RPMI8226 (cell line): ENCODE measurements around the gene PRIMPOL.
A peak's percentile ranks its signal among the peaks of the same experiment; 100 is the strongest.
"Not testable (repeated sequence)": the region's sequence is repeated elsewhere in the genome, so short reads cannot be mapped to it uniquely, and the experiment has no call there.

Experiments used
- DNase-seq: peaks from one replicate; pipeline ENCODE4 v3.0.0-alpha.2; 2015

The PRIMPOL gene

GRCh38 chr4:184649026-184649970 lies at the start of gene PRIMPOL, which contains the start of gene CASP3:
PRIMPOL (plus strand) TSS chr4:184649738; CDS start chr4:184657141, 7,403 bp downstream.
CASP3 (minus strand) TSS chr4:184649447; CDS start chr4:184638453, 10,994 bp downstream.
- DNase-seq: peak; percentile 93

DNA sequence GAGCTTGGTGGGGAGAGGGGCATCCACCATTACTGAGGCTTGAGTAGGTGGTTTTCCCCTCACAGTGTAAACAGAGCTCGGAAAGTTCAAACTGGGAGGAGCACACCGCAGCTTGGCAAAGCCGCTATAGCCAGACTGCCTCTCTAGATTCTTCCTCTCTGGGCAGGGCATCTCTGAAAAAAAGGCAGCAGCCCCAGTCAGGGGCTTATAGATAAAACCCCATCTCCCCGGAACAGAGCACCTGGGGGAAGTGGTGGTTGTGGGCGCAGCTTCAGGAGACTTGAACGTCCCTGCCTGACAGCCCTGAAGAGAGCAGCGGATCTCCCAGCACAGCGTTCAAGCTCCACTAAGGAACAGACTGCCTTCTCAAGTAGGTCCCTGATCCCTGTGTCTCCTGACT lies 48.6 kb upstream of the PRIMPOL start:
- not testable (repeated sequence) for DNase-seq

DNA sequence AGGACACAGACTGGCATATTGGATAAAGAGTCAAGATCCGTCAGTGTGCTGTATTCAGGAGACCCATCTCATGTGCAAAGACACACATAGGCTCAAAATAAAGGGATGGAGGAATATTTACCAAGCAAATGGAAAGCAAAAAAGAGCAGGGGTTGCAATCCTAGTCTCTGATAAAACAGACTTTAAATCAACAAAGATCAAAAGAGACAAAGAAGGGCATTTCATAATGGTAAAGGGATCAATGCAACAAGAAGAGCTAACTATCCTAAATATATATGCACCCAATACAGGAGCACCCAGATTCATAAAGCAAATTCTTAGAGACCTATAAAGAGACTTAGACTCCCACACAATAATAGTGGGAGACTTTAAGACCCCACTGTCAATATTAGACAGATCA lies 46.7 kb upstream of the PRIMPOL start:
- DNase-seq: not testable (repeated sequence)

DNA sequence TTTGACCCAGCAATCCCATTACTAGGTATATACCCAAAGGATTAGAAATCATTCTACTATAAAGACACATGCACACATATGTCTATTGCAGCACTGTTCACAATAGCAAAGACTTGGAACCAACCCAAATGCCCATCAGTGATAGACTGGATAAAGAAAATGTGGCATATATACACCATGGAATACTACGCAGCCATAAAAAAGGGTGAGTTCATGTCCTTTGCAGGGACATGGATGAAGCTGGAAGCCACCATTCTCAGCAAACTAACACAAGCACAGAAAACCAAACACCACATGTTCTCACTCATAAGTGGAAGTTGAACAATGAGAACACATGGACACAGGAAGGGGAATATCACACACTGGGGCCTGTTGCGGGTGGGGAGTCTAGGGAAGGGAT lies 42.1 kb upstream of the PRIMPOL start:
- not testable (repeated sequence) for DNase-seq

DNA sequence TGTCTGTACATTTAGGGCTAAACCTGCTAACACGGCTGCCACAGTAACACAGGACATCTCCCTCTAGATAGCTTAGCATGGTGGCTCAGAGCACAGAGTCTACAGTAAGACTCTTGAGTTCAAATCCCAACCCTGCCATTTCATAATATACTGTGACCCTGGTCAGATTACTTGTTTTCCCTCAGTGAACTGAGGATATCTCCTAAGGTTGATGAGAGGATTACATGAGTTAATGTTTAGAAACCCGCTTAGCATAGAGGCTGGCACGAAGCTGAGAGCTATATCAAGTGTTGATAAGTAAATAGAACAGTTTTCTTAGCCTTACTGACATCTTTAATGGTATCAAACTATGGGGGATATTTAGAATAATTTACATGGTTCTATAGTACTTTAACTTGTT lies 37.5 kb upstream of the PRIMPOL start:
- no peak for DNase-seq

- DNase-seq: no peak
These were observed 36.1 kb upstream of the PRIMPOL start for GRCh38 chr4:184613405-184613804.

- no peak for DNase-seq
These were observed 35.0 kb upstream of the PRIMPOL start for GRCh38 chr4:184614509-184614908.

DNA sequence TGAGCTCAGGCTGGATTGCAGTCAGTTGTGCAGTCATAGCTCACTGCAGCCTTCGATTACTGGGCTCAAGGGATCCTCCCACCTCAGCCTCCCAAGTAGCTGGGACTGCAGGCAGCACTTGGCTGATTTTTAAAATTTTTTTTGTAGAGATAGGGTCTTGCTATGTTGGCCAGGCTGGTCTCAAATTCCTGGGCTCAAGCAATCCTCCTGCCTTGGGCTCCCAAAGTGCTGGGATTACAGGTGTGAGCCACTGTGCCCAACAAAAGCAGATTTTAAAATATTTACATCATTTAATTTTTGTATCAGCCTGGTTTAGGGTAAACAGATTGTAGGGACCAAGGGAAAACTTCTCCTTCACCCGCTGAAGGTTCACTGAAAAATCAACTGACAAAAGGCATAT lies 33.4 kb upstream of the PRIMPOL start:
- DNase-seq: not testable (repeated sequence)

- DNase-seq: no peak
These were observed 32.6 kb upstream of the PRIMPOL start for GRCh38 chr4:184616633-184617551.

- DNase-seq: no peak
These were observed 31.8 kb upstream of the PRIMPOL start for GRCh38 chr4:184617600-184618196.

DNA sequence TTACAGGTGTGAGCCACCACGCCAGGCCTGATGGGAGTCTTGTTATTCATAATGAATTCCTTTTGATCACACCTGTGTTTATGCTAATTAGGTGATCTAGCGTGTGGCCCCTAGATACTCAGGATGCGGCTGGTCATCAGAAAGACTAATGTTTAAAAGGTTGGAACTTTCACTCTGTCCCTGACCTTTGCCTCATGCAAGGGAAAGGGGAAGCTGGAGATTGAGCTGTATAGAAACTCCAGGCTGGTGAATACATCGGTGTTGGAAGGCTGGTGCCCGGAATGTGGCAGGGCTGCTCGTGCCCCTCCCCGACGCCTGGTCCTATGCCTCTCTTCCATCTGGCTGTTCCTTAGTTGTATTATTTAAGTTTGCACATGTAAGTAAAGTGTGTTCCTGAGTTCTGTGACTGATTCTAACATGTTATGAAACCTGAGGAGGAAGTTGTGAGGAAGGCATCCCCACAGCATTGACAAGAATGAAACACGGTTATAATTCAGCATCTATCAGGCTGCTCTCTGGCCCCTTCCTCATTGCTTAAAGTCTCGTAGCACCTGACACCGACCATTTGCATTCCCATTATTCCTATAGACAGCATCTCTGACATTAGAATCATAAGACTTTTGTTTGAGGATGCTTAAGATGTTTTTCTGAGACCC lies 29.2 kb upstream of the PRIMPOL start:
- no peak for DNase-seq

DNA sequence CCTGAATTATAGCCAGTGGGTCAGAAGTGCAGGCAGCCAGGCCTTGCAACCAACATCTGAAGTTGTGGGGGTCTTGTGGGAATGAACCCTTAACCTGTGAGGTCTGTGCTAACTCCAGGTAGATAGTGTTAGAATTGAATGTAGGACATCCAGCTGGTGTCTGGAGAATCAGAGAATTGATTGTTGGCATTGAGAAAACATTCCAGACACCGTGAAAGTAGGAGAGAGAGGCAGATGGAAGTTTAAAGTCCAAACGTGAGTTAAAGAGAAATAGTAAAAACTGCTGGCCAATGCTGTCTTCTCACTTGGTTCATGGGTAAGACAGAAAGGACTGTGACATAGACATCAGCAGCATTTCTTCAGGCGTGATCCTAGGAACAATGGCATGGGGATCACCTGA lies 28.0 kb upstream of the PRIMPOL start:
- no peak for DNase-seq

GRCh38 chr4:184624504-184624903 lies 25.0 kb upstream of the PRIMPOL start:
- not testable (repeated sequence) for DNase-seq

DNA sequence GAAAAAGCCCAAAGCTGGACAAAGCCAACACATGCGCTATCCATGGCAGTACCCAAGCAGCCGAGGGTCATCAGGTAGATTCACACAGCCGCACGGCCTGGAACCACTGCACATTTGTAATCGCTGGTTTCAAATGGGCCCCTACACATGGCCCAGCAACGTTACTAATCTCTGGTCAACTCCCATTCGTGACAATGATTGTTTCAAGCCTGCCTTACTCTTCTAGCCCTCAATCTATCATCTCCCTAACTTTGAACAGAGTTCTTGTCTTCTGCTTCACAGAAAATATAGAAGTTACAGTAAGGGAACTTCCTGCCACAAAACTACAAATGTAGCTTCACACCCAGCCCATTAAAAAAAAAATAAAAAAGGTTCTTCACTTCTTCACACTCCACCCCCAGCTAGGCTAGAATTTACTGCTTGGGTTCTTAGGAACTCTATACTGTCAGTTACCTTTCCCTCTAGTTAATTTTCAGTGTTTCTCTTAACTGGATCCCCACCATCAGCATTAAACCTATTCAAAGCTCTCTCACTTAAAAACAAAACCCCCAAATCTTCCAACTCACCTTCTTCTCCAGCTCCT lies 24.5 kb upstream of the PRIMPOL start:
- DNase-seq: no peak

DNA sequence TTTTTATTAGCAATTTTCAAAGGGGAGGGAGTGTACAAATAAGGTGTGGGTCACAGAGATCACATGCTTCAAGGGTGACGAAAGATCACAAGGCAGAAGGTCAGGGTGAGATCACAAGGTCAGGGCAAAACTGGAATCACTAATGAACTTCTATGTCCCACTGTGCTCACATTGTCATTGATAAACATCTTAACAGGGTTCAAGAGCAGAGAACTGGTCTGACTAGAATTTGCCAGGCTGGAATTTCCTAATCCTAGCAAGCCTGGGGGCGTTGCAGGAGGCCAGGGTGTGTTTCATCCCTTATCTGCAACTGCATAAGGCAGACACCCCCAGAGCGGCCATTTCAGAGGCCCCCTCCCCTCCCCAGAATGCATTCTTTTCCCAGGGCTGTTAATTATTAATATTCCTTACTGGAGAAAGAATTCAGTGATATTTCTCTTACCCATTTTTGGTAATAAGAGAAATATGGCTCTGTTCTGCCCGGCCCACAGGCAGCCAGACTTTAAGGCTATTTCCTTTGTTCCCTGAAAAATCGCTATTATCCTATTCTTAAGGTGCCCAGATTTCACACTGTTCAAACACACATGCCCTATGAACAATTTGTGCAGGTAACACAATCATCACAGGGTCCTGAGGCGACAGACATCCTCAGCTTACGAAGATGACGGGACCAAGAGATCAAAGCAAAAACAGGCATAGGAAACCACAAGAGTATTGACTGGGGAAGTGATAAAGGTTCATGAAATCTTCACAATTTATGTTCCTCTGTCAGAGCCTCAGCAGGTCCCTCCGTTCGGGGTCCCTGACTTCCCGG lies 23.5 kb upstream of the PRIMPOL start:
- DNase-seq: not testable (repeated sequence)

GRCh38 chr4:184628103-184628502 lies 21.4 kb upstream of the PRIMPOL start:
- DNase-seq: no peak

GRCh38 chr4:184632842-184633241 lies 16.7 kb upstream of the PRIMPOL start:
- no peak for DNase-seq

- no peak for DNase-seq
These were observed 14.2 kb upstream of the PRIMPOL start for GRCh38 chr4:184635381-184635780.

DNA sequence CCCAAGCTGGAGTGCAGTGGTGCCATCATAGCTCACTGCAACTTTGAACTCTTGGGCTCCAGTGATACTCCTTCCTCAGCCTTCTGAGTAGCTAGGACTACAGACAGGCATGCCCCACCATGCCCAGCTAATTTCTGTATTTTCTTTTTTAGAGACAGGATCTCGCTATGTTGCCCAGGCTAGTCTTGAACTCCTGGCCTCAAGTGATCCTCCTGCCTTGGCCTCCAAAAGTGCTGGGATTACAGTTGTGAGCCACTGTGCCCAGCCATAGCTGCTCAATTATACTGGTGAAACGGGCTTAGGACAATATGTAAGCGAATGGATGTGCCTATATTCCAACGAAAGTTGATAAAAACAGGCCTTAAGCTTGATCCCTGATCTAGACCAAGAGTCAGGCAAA lies 13.4 kb upstream of the PRIMPOL start:
- no peak for DNase-seq

DNA sequence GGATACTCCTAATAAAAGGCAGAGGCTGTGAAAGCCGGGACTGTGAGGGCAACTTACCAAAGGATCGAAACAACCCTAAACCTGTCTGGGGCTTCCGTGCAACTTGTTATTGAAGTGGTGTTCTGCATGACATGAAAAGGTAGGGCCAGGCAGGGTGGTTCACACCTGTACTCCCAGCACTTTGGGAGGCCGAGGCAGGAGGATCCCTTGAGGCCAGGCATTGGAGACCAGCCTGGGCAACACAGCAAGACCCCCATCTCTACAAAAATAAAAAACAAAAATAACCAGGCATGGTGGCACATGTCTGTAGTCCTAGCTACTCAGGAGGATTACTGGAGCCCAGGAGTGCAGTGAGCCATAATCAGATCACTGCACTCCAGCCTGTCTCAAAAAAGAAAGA lies 12.6 kb upstream of the PRIMPOL start:
- DNase-seq: no peak

GRCh38 chr4:184641022-184641421 lies 8.5 kb upstream of the PRIMPOL start:
- DNase-seq: no peak
